ENCODE data around the gene AADAT.
"Not testable (repeated sequence)": the region's sequence is repeated elsewhere in the genome, so short reads cannot be mapped to it uniquely, and the experiment has no call there.

The AADAT gene

DNA sequence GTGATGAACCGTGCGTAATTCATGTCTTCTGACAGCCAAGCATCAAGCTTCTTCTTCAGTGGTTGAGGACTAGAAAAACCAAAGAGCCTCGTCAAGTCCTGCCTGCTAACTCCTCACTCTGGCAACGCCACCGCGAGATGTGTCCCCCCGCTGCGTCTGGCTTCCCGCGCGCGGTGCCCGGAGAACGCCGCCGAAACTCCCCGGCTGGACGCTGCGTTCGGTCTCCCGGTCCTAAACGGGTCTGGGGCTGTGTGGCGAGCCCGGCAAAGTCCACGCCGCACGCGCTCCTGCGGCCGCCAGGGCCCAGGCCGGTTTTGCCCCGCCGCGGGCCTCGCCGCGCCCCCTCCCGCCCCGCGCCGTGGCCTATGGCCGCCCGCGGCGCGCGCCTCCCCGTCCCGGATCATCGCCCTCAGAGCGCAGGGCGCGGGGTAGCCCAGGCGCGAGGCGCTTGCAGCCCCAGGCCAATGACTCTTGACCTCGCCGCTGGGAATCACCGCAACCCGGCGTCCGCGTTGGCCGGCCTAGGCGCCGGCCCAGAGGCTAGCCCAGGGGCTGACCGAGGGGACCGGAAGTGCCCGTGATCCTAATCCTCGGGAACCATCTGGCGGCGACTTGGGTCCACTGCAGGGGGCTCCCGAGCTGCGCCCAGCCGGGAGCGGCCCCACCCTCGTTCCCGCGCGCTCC, at the start of gene AADAT:
Gene AADAT (minus strand): TSS at position 289 of the 684 bp plus-strand sequence. CDS start 266 bp downstream, at position 23.
- no peak for DNase-seq (ENCODE audit: low read depth in 3 of 3)

DNA sequence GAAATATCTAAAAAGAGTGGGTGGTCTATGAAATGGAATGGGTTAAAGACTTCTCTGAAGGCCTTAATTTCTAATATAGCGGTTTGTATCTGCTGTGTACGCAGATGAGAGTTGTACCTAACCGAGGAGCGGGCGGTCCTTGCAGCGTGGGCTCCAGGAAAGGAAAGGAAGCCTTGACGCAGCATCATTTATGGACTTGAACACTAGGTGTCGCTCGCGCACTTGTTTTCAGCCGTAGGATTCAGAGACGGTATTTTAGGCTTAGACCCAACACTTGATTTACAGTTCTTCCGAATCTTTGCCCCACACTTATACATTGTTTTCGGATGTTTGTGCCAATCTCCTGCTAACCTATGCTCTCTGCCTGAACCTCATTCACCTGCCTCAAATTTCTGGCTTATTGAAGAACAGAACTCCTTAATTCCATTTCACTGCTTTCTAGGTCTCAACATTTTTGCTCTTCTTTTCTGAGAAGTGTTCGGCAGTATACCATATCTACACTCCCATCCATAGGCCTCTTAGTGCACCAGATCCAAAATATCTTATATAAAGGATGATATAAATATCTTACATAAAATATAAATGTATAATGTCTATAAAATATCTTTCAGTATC, 48.9 kb upstream of the AADAT start:
- DNase-seq (ENCODE audit: low read depth in 3 of 3): peak; percentile 29 to 38 (median 36)

DNA sequence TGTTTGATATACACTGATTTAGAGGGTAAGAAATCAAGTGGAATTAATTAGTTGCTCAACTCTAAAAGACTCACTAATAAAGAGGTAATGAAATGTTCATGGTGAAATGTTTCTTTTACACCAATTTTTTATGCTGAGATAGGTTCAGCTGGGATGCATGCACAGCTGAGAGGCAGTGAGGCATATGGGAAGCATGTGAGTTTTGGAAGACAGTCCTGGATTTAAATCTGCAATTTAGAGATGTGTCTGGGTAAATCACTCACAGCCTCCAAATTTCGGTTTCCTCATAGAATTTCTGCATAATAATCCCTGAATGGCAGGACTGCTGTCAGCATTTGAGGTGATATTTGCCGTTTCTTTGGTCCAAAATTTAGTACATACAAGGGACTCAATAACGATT, 48.2 kb upstream of the AADAT start:
- DNase-seq (ENCODE audit: low read depth in 3 of 3): no peak

DNA sequence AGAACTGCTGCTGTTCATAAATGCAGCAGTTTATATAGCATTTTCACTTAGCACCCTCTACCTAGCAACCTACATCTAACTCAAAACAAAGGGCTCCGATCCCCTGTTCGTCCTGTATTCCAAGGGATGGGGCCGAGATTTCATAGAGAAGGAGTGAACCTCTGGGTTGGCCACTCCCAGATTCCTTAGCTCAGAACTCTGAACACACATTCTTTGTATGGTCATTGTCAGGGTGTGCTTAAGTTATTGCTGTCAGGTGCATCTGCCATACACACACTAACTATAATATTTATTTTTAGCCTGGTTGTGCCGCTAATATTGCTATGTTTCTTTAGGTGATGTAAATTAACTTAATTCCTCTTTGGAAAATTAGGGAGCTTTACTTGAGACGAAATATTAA, 47.7 kb upstream of the AADAT start:
- no peak for DNase-seq (ENCODE audit: low read depth in 3 of 3)

DNA sequence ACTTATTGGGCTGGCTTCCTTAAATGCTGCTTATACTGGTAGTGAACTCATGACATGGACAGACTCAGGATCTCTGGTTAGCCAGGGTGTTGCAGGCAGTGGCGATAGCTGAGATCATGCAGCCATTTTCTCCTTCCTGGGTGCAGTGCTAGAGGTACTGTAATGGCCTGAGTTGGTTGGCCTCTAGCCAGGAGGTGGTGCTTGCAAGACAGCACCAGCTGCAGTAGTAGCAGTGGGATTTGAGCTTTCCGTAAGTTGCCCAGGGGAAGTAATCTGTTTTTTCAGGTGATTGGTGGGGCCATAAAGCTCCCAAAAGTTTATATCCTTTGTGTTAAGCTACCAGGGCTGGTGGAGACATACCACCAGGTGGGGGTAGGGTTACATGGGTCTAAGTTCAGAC, 45.1 kb upstream of the AADAT start:
- DNase-seq (ENCODE audit: low read depth in 3 of 3): no peak

DNA sequence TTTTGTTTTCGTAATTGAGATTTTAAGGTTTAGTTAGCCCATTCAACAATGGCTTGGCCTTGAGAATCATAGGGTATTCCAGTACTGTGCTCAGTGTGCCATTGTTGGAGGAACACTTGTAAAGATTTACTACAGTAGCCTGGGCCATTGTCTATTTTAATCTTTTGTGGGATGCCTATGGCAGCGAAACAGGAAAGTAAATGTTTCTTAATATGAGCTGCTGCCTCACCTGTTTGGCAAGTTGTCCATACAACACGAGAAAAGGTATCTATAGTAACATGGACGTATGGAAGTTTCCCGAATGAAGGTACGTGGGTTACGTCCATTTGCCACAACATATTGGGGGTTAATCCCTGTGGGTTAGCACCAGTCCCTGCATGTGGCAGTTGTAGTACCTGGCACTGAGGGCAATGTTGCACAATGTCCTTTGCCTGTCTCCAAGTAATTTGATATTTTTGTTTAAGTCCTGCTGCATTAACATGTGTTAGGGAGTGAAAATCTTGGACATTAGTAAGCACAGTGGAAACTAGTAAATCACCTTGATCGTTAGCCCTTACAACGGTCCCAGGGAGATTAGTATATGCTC, 38.6 kb upstream of the AADAT start:
- DNase-seq (ENCODE audit: low read depth in 3 of 3): no peak

DNA sequence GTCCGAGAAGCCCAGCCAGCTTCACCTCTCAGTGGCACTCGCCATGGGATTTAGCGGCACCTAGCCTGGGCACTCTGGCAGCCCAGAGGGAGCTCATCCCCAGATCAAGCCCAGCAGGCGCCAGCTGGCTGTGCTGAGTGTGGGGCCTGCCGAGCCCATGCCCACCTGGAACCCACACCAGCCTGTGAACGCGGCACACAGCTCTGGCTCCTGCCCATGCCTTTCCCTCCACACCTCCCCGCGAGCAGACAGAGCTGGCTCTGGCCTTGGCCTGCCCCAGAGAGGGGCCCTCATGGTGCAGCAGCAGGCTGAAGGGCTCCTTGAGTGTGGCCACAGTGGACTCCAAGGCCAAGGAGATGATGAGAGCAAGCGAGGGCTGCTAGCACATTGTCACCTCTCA, 38.0 kb upstream of the AADAT start:
- DNase-seq (ENCODE audit: low read depth in 3 of 3): no peak

DNA sequence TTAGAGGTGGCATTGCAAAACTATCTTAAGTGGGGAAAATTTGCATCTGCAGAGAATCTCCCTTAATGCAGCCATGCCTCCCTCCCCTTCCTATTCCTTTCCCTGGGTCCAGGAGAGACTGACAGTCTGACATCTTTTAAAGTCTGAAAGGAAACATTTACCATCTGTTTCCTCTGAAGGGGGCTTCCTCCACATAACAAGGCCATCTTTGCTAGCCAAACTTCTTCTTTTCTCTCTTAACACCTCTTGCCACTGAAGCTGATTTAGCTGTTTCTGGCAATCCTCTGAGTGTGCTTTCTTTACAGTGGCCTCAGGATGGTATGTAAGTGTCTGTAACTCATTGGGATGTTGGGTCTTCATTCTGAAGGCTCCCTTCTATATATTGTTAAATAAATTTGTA, 34.6 kb upstream of the AADAT start:
- DNase-seq (ENCODE audit: low read depth in 3 of 3): no peak

DNA sequence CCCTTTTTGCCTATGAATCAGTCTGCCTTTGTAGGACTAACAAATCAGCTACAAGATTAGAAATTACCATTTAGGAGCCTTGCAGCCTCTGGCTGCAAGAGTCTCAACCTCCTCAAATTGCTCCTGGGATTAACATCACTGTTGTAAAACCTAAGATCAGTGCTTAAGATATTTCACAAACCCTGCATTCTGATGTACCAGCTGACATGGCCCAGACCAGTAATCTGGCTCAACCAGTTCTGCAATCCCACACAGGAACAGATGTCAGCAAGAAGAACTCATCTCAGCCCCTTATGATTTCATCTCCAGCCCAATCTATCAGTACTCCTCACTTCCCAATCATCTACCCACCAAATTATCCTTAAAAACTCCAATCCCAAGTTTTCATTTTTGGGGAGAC, 32.5 kb upstream of the AADAT start:
- no peak for DNase-seq (ENCODE audit: low read depth in 3 of 3)

DNA sequence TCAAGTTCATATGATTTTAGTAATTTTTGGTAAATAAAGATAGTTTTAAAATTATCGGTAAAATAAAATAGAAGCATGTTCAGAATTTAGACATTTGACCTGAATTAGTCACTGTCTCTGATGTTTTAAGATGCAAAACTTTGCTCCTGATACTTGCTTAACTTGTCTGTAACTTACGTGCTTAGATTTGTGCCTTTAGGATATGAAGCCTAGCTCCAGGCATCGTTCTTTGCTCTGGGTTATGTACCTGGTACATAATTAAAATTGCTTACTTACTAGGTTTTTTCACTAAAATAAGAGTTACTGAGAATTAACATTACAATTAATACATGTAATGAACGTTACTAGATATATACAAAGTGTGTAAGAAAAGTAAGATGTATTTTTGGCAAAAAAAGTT, 24.9 kb upstream of the AADAT start:
- no peak for DNase-seq (ENCODE audit: low read depth in 3 of 3)

DNA sequence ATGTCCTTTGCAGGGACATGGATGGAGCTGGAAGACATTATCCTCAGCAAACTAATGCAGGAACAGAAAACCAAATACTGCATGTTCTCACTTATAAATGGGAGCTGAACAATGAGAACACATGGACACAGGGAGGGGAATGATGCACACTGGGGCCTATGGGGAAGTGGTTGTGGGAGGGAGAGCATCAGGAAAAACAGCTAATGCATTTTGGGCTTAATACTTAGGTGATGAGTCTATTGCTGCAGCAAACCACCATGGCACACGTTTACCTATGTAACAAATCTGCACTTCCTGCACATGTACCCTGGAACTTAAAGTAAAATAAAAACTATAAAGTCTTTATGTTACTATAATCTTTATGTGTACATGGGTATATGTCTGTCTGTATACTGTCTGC, 24.4 kb upstream of the AADAT start:
- DNase-seq (ENCODE audit: low read depth in 3 of 3): not testable (repeated sequence)

DNA sequence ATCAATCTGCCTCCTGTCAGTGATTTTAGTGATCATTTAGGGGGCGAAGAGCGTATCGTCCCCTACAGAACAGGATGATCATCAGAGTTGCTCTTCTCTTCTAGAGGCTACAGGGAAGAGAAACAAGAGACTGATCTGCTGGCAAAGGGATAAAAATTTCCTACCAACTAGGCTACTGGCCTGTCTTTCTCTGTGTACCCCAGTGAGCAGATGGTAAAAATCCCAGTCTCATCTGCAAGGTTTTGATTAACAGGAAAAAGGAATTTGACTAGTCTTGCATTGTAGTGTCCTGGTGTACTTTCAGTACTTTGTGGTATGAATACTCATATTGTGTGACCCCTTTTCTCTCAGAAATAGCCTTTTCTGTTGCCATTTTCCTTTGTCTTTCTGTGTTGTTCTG, 21.8 kb upstream of the AADAT start:
- DNase-seq (ENCODE audit: low read depth in 3 of 3): no peak

DNA sequence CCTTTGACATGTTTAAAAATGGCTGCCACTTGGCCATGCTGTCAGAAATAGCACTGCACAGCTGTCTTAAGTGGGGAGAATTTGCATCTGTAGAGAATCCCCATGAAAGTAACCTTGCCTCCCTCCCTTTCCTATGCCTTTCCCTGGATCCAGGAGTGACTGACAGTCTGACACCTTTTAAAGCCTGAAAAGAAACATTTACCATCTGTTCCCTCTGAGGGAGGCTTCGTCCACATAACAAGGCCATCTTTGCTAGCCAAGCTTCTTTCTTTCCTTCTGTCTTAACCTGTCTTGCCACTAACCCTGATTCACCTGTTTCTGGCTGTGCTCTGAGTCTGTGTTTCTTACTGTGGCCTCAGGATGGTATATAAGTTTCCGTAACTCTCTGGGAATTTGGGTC, 21.3 kb upstream of the AADAT start:
- DNase-seq (ENCODE audit: low read depth in 3 of 3): no peak

DNA sequence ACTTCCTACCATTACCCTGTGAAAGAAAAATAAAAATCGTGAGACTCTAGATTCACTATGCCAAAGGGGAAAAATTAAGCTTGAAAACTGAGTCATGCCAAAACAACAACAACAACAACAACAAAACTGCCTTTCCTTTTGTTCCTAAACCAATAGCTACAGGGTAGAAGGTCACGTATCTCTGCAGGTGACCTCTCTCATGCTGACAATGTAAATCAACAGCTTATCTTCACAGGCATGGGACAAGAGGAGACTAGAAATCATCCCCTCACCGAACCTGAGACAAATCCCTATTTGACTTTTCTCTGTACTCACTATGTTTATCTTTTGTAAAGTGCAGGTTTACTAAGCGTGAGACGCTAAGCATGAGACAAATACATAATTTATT, 20.5 kb upstream of the AADAT start:
- no peak for DNase-seq (ENCODE audit: low read depth in 3 of 3)

DNA sequence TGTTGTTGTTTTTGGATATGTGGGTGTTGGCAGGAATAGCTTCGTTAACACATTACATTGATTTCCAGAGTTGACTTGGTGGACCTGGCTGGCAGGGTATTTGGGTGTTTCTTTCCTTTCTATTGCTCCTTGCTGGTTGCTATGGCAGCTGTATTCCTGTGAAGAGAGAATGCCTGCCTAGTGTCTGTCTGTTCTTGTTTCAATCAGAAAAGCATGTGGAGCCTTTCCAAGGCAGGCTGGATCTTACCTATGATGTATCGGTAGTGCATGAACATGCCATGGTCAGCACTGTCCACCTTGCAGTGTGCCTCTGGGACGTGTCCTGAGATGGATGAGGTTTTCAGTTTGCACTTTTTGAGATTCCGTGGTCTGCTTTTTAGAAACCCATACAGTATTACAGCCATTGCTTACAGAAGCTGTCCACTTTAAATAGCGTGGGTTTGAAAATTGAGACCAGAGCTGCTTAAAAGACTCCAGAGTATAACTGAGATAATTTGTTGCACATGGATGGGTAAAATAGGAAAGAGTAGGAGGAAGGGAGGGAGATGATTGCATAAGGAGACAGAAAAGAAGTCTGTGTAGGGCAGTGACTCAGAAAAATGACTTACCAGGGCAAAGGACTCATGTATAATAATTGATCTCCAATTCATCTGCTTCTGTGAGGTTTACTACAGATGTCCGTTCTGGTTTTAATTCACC, 20.0 kb upstream of the AADAT start:
- DNase-seq (ENCODE audit: low read depth in 3 of 3): no peak

DNA sequence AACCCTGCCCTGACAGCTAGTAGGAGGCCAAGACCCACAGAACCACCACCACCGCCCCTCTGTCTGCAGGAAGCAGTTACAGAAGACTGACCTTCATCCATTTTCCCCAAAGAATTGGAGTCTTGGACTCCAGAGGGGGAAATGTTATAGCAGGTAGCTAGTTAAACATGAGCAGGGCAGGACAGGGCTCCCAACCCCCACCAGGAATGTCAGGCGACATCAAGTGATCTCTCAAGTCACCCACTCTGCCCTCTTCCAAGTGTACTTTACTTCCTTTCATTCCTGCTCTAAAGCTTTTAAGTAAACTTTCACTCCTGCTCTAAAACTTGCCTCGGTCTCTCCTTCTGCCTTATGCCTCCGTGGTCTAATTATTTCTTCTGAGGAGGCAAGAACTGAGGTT, 17.1 kb upstream of the AADAT start:
- DNase-seq (ENCODE audit: low read depth in 3 of 3): no peak

DNA sequence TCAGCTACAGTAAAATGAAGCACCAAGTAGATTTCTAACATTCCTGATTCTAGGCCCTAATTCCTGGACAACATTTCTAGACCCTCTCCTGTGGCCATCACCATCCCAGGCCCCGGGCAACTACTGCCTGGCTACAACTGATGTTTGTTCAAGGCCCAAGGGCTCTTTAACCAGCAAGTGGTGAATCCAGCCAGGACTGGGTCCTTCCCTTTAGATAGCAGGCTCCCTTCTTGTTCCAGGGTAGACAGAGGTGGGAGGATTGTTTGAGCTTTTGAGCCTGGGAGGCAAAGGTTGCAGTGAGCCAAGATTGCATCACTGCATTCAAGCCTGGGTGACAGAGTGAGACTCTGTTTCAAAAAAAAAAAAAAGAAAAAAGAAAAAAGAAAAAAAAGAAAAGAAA, 12.7 kb upstream of the AADAT start:
- no peak for DNase-seq (ENCODE audit: low read depth in 3 of 3)

DNA sequence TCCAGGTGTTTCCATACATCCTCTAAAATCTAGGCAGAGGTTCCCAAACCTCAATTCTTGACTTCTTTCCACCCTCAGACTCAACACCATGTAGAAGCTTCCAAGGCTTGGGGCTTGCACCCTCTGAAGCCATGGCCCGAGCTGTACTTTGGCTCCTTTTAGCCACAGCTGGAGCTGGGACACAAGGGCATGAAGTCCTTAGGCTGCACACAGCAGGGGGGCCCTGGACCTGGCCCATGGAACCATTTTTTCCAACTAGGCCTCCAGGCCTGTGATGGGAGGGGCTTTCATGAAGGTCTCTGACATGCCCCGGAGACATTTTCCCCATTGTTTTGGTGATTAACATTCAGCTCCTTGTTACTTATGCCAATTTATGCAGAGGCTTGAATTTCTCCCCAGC, 8.4 kb upstream of the AADAT start:
- not testable (repeated sequence) for DNase-seq (ENCODE audit: low read depth in 3 of 3)

DNA sequence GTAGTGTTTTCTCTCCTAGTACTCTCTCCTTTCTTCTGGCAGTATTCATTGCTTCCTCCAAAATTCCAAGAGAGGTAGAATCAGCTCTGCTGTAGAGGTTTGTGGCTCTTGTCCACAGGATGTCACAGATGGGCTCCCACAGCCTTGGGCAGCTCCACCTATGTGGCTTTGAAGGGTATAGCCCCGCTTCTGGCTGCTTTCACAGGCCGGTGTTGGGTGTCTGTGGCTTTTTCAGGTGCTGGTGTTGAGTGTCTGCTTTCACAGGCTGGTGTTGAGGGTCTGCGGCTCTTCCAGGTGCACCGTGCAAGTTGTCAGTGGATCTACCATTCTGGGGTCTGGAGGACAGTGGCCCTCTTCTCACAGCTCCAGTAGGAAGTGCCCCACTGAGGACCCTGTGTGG, 7.9 kb upstream of the AADAT start:
- DNase-seq (ENCODE audit: low read depth in 3 of 3): no peak

DNA sequence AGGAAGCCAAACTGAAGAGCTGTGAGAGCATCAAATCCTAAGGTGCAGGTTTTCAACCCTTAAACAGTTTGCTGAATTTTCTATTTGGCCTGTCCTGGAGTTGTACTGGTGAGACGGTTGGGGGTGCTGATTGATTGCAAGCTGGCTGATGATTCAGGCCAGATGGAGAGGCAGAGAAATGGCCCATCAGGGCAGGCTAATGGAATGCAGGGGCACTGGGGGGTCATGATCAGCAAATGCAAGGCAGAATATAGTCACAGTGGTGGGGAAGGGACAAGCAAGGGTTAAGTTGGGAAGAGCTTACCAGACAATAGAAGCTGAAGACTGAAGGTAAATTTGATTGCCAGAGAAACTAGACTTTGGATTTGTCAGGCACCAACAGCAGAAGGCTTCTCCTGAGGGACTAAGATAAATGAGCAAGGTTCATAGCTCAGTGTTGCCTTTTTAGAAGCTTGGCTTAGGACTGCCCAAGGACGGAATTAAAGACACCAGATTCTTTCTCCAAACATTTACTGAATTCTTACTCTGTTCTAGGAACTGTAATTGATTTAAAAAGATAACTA, 4.3 kb upstream of the AADAT start:
- DNase-seq (ENCODE audit: low read depth in 3 of 3): no peak

DNA sequence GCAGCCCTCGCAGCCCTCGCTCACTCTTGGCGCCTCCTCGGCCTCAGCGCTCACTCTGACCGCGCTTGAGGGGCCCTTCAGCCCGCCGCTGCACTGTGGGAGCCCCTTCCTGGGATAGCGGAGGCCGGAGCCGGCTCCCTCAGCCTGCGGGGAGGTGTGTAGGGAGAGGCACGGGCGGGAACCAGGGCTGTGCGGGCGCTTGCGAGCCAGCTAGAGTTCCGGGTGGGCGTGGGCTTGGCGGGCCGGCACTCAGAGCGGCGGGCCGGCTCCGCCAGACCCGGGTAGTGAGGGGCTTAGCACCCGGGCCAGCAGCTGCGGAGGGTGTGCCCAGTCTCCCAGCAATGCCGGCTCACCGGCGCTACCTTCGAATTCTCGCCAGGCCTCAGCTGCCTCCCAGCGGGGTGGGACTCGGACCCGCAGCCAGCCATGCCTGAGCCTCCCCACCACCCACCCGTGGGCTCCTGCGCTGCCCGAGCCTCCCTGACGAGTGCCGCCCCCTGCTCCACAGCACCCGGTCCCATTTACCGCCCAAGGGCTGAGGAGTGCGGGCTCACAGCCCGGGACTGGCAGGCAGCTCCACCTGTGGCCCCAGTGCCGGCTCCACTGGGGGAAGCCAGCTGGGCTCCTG, 1.4 kb upstream of the AADAT start:
- DNase-seq (ENCODE audit: low read depth in 3 of 3): no peak
